T-helper 2 cell treated with Interferon-gamma antibody and Interleukin-4, amounts not matched to agents 100 ng/mL and 5 ng/mL, for 36 hours (primary cell): ENCODE data around the gene RPS6KL1. TPM values are rescaled to one million over a fixed set of nuclear protein-coding genes. Genes with fewer than 3 reads are reported as not detected.

Experiments used
- intact Hi-C: fragments of 100-400 bp; cut with micrococcal nuclease; formaldehyde crosslinking; loops from one replicate; pipeline ENCODE4 v1.15.1; 2023
- total RNA-seq: library from RNA; stranded (reverse); gene quantifications from 2 replicates; pipeline ENCODE4 v1.2.3, GENCODE V29; 2022

Gene RPS6KL1
- total RNA-seq, 1 donor from 2014 or later, result 9.4 TPM

DNA sequence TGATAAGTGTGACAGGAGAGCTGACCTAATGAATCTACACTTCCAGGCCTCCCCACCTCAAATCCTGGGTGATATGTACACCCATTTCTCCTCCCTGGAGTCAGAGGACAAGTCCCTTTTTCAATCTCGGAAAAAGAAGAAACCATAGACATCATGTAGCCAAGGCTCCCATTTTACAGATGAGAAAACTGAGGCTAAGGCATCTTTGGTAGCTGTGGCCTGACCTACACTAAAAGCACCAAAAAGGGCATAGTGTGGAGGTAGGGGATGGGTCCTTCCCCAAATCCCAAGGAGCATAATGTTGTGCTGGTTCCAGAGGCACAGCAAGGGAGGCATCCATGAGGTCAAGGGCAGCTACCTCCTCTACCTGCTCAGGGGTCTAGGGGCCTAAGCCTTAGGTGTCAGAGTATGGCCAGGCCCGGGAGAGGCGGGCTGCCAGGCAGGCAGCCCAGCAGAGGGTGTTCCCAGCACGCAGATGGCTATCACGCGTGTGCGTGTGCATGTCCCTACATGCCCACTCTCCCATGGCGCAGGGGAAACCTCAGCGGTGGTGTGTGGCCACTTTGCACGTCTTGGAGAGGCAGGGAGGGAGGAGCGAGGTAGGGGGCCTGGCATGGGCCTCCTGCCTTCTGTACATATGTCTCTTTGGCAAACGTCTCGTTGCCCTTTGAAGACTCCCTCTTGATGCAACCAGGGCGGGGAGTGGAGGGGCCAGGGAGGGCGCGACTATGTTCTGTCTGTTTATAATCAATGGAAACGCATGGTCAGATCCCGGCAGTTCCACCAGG is 29.8 kb upstream of the RPS6KL1 start:
- intact Hi-C loops, result no loop called here

DNA sequence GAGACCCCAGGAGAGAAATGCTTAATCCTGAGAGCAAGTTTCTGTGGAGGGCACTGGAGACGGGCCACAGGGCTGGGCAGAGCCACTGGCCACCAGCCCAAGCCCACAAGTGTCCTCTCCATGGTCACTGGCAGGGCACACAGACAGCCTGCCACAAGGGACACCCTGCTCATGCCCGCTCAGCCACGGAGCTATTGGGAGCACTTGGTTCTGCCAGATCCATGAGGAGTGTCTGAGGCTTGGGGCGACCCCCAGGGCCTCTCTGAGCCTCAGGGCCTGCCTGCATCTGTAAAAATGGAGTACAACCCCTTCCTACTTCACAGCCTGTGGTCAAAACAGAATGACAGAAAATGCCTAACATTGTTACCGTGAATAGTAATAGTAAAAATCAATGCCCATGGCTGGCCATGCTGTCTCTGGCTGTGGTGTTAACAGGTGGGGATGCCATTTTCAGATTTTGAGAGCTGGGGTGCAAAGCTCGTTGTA is 29.2 kb upstream of the RPS6KL1 start:
- intact Hi-C loops, result no loop called here

DNA sequence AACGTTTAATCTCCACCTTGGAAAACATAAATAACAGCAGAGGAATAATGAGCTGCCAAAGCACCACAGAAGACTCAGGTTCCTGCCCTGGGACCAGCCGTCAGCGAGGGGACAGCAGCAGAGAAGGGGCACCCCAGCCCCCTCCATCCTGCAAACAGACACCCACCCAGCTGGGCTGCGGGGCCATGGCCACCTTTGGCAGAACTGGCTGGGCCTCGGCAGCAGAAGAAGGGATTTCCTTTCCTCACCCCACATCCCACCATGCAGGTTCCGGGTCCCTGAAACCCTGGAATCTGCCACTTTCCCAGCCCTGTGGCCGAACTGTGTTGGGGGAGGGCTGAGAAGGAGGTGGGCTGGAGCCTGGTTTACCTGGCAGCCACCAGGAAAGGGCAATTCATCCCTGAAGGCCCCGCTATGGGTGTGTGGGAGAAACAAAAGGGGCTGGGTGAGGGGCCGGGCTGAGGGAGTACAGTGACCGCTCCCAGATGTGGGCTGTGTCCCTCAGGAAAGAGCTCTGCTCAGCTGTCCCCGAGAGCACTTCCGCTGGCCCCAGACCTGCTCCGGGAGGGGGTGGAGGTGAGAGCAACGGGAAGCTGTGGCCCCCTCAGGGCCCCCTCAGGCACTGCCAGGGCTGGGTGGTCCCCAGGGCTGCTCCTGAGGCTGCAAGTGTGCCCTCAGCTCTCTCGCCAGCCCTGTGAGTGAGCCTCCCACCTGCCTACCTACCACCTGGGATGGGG is 28.6 kb upstream of the RPS6KL1 start:
- intact Hi-C loops, result no loop called here

- intact Hi-C loops, result no loop called here
Observed at GRCh38 chr14:74950795-74951442, 27.9 kb upstream of the RPS6KL1 start.

- intact Hi-C loops, result loop anchor here (10.0 kb wide), 1 partner anchor 355 kb away; no protein-coding TSS in a partner anchor
Observed at GRCh38 chr14:74949859-74950573, 27.0 kb upstream of the RPS6KL1 start.

DNA sequence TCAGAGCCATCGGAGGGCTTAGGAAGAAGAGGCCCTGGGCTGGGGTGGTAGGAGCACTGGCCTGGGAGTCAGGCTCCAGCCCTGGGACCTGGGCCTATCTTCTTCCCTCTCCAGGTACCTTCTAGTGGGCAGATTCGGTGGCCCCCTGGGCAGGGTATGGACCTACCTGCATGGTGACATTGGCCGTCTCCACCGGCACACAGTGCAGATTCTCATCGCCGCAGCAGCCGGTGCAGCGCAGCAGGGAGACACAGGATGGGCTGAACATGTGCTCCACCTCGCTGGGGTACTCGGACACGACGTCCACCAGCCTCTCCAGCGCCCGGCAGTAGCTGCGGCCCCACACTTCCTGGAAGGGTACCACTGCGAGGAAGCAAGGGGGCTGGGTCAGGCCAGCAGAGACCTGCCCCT is 26.1 kb upstream of the RPS6KL1 start:
- intact Hi-C loops, result loop anchor here (10.0 kb wide), 1 partner anchor 356 kb away; no protein-coding TSS in a partner anchor

GRCh38 chr14:74948228-74949175 is 25.4 kb upstream of the RPS6KL1 start:
- intact Hi-C loops, result loop anchor here (10.0 kb wide), 1 partner anchor 356 kb away; no protein-coding TSS in a partner anchor

DNA sequence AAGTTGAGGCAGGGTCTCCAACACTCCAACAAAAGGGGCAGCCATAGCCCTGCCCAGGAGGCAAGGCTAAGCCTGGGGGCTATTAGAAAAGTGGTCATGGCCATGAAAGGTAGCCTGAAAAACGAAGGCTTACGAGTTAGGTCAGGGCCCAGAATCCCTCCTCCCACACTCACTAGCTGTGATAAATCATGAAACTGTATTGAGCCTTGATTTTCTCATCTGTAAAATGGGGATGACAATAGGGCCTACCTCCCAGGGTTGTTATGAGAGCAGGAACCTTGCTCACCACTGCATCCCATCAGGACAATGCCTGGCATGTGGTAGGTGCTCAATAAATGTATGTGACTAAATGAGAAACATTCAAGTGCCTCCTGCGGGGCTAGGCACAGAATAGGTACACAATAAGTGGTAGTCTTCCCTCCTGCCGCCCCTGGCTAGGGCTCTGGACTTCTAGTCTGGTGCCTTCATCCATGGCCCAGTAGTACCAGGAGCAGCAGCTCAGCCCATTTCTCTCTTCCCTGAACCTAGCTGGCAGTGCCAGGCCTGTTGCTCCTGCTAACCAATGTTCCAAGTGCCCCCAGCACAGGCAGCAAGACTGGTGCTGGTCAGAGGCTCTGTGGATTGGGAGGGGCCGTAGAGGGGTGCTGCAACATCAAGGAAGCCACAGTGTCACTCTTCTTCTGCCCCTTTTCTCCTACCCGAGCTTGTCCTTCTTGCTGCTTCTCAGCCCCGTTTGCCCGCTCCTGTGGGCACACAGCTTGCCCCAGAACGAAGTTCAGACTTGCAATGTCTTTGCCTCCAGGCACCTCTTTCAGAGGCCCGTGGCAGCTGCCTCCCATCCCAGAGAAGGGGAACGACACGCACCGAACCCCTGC is 24.5 kb upstream of the RPS6KL1 start:
- intact Hi-C loops, result loop anchor here (2.0 to 10.0 kb wide), 2 partner anchors 55 to 357 kb away; partner anchors contain the start of gene EIF2B2

GRCh38 chr14:74946659-74947281 is 23.7 kb upstream of the RPS6KL1 start:
- intact Hi-C loops, result loop anchor here (1.0 to 10.0 kb wide), 3 partner anchors 56 to 358 kb away; partner anchors contain the start of gene EIF2B2

DNA sequence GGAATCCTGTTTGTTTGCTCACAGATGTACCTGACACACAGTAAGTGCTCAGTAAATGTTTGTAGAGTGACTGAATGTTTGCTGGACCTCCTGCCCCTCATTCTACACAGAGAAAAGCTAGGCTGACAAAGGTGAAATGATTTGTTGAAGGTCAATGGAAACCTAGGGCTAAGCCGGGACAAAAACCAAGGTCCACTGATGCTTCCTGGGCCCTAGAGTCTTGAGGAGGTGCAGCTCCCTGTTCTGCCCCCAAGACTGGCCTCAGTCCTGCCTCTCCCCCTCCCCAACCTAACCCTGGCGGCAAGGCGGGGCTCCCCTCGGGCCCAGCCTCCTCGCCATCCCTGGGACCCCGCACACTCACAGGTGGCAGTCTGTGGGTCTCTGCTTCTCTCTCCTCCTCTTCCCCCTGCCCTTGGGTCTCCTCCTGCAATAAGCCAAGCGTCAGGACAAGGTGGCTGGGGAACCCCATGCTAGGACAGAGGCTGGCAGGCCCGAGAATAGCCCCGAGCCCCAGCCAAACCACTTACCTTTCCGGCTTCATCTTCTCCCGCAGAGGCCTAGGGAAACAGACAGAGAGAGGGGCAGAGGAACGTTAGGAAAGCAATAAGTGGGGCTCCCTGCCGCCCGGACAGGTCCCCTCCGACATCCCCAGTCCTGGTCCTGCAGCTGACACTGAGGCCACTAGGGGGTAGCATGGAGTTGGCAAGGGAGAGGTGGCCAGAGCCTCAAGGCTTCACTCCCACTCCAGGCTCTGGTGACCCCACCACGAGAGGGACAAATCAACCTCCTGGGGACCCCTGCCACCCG is 23.0 kb upstream of the RPS6KL1 start:
- intact Hi-C loops, result loop anchor here (1.0 to 10.0 kb wide), 3 partner anchors 57 to 359 kb away; partner anchors contain the start of gene EIF2B2

- intact Hi-C loops, result loop anchor here (10.0 kb wide), 1 partner anchor 359 kb away; no protein-coding TSS in a partner anchor
Observed at GRCh38 chr14:74945261-74945851, 22.3 kb upstream of the RPS6KL1 start.

GRCh38 chr14:74942608-74943007 is 19.5 kb upstream of the RPS6KL1 start:
- intact Hi-C loops, result loop anchor here (10.0 kb wide), 1 partner anchor 362 kb away; no protein-coding TSS in a partner anchor

- intact Hi-C loops, result loop anchor here (10.0 kb wide), 1 partner anchor 363 kb away; no protein-coding TSS in a partner anchor
Observed at GRCh38 chr14:74942181-74942580, 19.1 kb upstream of the RPS6KL1 start.

DNA sequence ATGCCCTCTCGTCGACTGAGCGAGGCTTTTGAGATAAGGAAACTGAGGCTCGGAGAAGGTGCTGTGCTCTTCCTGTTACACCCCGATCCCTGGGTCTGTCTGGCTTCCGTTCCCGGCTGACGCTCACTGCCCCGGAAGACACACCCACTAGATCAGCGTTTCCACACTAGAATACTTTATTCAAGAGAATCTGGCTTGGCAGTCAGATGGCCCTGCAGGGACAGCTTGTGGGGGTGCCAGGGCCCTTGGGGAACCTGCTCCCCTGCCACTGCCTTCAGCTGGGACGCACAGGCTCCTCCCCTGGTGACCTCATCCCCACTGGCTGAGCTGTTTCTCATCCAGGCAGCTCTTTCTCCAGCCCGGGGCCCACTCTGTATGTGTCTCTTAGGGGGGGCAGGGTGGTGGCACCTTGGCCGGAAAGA is 18.6 kb upstream of the RPS6KL1 start:
- intact Hi-C loops, result loop anchor here (10.0 kb wide), 1 partner anchor 363 kb away; no protein-coding TSS in a partner anchor

DNA sequence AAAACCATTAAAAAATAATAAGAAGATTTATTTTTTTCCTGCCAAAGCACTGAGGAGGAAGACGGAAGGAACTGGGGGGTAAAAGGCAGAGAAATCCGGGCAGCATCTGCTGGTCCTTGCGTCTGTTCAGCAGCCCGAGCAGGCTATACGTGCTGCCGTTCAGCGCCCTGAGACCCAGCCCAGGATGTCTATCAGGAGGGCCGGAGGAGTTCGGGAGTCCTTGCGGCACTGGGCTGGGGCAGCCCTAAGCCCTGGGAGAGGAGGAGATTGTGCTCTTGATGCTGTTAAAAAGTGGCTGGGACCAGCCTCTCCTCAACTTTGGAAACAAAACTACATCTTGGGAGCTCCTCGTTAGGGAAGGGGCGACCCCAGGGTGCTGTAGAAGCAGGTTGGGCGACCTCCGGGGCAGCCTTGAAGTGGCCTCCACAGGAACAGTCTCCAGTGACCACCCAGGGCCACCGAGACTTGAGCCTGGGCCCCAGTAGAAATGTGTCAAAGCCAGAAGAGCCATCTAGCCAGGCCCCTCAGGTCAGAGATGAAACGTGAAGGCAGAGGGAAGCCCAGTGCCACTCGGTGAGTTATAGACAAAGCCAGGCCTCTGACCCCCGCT is 18.0 kb upstream of the RPS6KL1 start:
- intact Hi-C loops, result loop anchor here (10.0 kb wide), 1 partner anchor 364 kb away; no protein-coding TSS in a partner anchor
